NCI-H748 (cell line): Measurements from ENCODE around the gene RHEB.

Experiments used
- DNase-seq: peaks from one replicate; lab custom pipeline; 2025; ENCODE audit not compliant: unreplicated experiment; lab: John Stamatoyannopoulos, UW

The RHEB gene

DNA sequence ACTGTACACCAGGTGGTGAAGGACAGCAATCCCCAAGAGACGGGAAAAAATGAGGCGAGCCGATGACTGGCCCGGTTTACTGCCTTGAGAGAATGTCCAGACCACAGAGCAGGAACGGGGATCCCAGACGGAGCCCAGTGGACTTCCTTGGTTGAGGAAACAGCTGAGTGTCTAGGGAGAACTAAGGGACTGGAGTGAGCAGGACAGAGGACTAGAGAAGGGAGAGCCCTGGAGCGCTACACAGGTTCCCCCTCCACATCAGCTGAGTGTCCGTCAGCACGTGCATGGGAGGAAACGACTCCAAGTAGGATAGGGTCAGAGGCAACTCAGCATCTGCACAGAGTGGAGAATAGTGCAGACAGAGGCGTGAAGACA is 102.8 kb downstream of the RHEB start:
- DNase-seq = no peak

GRCh38 chr7:151416112-151416940 is 103.4 kb downstream of the RHEB start:
- DNase-seq = no peak
